ENCODE results near the gene PREX1. TPM values are rescaled to one million over a fixed set of nuclear protein-coding genes. Genes with fewer than 3 reads are reported as not detected.

The PREX1 gene
- total and polyA plus RNA-seq, 2 donors (not counting 3 experiments of a cell fraction or from before 2014, with no cell fraction given): 51.3 to 72.9 TPM

DNA sequence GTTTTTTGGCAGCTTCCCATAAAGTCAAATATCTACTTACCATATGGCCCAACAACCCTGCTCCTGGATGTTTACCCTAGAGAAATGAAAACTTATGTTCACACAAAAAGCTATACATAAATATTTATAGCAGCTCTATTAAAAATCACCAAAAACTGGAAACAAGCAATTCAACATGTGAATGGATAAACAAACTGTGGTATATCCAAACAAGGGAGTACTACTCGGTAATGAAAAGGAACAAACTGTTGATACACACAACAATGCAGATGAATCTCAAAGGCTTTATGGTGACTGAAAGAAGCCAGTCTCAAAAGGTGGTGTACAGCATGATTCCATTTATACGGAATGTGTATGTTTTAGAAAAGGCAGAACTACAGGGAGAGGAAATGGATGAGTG, 48.4 kb downstream of the PREX1 start:
- peaks cover 98% of the 10 kb centered on the region for H3K79me2 ChIP-seq (ENCODE audit: control insufficient read depth, insufficient read depth, low read length)
- H3K9me3 ChIP-seq (replicated peaks; ENCODE audit: control insufficient read depth, insufficient read depth, low read length): no peaks in the 10 kb centered on the region
- intact Hi-C loops (cut with micrococcal nuclease) (no loop called here), dilution Hi-C loops (cut with MboI; ENCODE audit: extremely low pct_ligation_motif_present, low sequenced_read_pairs) (no loop called here)
- H3K4me2 ChIP-seq (ENCODE audit: insufficient read depth, low read length): no peak overlapping the region
- no peaks in the 10 kb centered on the region for H3K4me1 ChIP-seq (ENCODE audit: control insufficient read depth, extremely low read depth, insufficient read depth, low read length)
- BruUV-seq (replicated peaks): no TSS peak
- H3K27ac ChIP-seq (ENCODE audit: insufficient read depth, low read depth, low read length): no peak overlapping the region
- TF ChIP-seq MYC (IDR thresholded peaks at IDR 0.05; ENCODE audit: low read depth, low read length) (no peak), FOS (IDR thresholded peaks at IDR 0.05; ENCODE audit: borderline replicate concordance, insufficient read depth, low read length) (no peak), GATA2 (IDR thresholded peaks at IDR 0.05; ENCODE audit: insufficient read depth, insufficient read length, low read depth, low read length) (no peak), POLR2A (IDR thresholded peaks at IDR 0.05; ENCODE audit: low read depth, low read length) (no peak), JUN (IDR thresholded peaks at IDR 0.05; ENCODE audit: borderline replicate concordance, insufficient read depth, insufficient read length, low read depth) (no peak), EZH2 (IDR thresholded peaks at IDR 0.05; ENCODE audit: borderline replicate concordance, low read depth, low read length, severe bottlenecking) (no peak), POLR2AphosphoS5 (IDR thresholded peaks at IDR 0.05; ENCODE audit: insufficient read depth, low read depth, low read length) (no peak)
- TF ChIP-seq, protein P1, sequence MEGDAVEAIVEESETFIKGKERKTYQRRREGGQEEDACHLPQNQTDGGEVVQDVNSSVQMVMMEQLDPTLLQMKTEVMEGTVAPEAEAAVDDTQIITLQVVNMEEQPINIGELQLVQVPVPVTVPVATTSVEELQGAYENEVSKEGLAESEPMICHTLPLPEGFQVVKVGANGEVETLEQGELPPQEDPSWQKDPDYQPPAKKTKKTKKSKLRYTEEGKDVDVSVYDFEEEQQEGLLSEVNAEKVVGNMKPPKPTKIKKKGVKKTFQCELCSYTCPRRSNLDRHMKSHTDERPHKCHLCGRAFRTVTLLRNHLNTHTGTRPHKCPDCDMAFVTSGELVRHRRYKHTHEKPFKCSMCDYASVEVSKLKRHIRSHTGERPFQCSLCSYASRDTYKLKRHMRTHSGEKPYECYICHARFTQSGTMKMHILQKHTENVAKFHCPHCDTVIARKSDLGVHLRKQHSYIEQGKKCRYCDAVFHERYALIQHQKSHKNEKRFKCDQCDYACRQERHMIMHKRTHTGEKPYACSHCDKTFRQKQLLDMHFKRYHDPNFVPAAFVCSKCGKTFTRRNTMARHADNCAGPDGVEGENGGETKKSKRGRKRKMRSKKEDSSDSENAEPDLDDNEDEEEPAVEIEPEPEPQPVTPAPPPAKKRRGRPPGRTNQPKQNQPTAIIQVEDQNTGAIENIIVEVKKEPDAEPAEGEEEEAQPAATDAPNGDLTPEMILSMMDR (IDR thresholded peaks at IDR 0.05; ENCODE audit: extremely low read depth in 1 of 2, insufficient read depth in 1 of 2, low read depth in 1 of 2, low read length in 2 of 2): no peak
- TF ChIP-seq, protein P2, sequence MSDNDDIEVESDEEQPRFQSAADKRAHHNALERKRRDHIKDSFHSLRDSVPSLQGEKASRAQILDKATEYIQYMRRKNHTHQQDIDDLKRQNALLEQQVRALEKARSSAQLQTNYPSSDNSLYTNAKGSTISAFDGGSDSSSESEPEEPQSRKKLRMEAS (IDR thresholded peaks at IDR 0.05; ENCODE audit: insufficient read depth, insufficient read length): no peak
- H3K9me1 ChIP-seq (replicated peaks; ENCODE audit: control insufficient read depth, extremely low read depth, insufficient read depth, low read length): no peaks in the 10 kb centered on the region
- H3K9ac ChIP-seq (replicated peaks; ENCODE audit: extremely low read depth, insufficient read depth, low read length): no peak overlapping the region
- no peak overlapping the region for H2AFZ ChIP-seq (ENCODE audit: low read depth, low read length)
- FAIRE-seq (no peak), DNase-seq (ENCODE audit: low read depth, low spot score) (no peak)
- no peaks in the 10 kb centered on the region for H3K27me3 ChIP-seq (ENCODE audit: control insufficient read depth in 2 of 2, insufficient read depth in 2 of 2, low read length in 2 of 2)
- H3K4me3 ChIP-seq (replicated peaks in 1 of 3; ENCODE audit: insufficient read depth in 1 of 3, low read depth in 1 of 3, low read length in 3 of 3): no peak overlapping the region
- H3K36me3 ChIP-seq (ENCODE audit: control insufficient read depth in 2 of 2, extremely low read depth in 1 of 2, insufficient read depth in 2 of 2, low read length in 2 of 2): no peaks in the 10 kb centered on the region
- peaks cover 13% of the 10 kb centered on the region for H4K20me1 ChIP-seq (replicated peaks; ENCODE audit: control insufficient read depth, extremely low read depth, insufficient read depth, low read length)
- POLR2A ChIA-PET: no interaction called here
- CTCF ChIA-PET: interaction anchor here (1.1 kb wide), 1 partner anchor 8 kb away, joined by 3 read pairs; no protein-coding TSS in a partner anchor
